GM12864 (cell line): Measurements from ENCODE around the gene SYMPK.

ENCODE experiments used
- DNase-seq: peaks from one replicate; pipeline ENCODE4 v3.0.0-alpha.2; 2011; ENCODE audit warnings: low read depth
- H3K4me3 ChIP-seq: 2 replicates; pipeline ENCODE4 v1.5.1; 2011; ENCODE audit warnings: mild to moderate bottlenecking, low read depth, low read length, control low read depth
- CTCF ChIP-seq: IDR thresholded peaks from 2 replicates; pipeline ENCODE4 v1.5.1; 2011; ENCODE audit warnings: low read depth, mild to moderate bottlenecking, moderate library complexity, low read length, control low read depth, inconsistent platforms; ENCODE audit errors: missing control alignments

SYMPK gene

DNA sequence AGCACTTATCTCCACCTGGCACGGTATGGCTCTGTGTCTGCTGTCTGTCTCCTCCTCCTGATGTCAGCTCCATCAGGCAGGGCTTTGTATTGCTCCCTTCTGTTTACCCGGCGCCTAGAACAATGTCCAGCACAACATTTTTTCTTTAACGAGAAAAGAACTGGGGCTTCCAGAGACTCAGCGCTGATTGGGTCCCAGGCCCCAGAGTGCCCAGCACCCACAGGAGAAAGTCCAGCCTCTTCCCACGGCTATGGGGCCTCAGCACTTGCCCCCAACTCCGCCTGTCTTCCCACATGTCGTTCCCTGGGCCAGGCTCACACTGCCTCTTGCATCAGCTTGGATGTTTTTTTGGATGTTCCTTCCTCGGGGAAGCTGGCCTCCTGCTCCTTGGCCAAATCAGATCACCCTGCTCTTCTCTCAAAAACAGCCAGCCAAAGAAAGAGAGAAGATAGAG lies 32.6 kb upstream of the SYMPK start:
- no peak for DNase-seq
- no peak for TF ChIP-seq CTCF
- no peak overlapping the region for H3K4me3 ChIP-seq

DNA sequence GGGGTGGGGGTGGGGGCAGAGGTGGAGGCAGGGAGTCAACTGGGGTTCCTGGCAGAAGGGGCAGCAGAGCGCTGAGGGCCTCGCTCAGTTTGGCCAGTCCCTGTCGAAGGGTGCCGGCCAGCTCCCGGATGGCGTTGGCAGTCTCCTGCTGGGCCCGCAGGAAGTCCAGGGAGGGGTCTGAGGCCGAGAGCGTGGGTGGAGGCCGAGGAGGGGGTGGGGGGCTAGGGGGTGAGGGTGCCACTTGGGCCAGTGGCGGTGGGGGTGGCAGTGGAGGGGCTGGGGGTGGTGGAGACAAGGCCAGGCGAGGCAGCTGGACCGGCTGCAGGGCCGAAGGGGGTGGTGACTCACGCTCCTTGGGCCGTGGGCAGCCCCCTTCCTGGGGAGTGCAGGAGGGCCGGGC lies 27.9 kb upstream of the SYMPK start:
- no peak for TF ChIP-seq CTCF
- H3K4me3 ChIP-seq, result no peak overlapping the region
- DNase-seq, result no peak

DNA sequence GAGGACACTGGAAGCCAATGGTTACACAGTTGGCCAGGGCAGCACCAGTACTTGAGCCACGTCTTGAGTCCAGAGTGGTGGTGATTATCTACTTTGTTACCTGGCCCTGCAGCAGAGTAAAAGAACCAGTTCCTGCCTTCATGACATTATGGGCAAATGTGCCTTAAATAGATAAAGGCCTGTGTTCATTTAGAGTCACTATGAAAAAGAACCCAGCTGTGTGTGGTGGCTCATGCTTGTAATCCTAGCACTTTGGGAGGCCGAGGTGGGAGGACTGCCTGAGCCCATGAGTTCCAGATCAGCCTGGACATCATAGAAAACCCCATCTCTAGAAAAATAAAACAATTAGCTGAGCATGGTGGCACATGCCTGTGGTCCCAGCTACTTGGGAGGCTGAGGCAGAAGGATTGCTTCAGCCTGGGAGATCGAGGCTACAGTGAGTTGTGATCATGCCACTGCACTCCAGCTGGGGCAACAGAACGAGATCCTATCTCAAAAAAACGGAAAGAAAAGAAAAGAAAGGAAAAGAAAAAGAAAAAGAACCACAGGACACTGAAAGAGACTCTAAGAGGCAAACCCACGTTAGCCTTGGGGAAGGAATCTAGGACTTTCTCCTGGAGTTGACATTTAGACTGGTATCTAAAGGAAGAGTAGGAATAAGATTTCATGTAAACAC lies 26.4 kb upstream of the SYMPK start:
- no peak for DNase-seq
- TF ChIP-seq CTCF, result no peak
- no peak overlapping the region for H3K4me3 ChIP-seq

- no peak for TF ChIP-seq CTCF
- no peak for DNase-seq
- H3K4me3 ChIP-seq, result peak overlapping the region; percentile 60
Observed at GRCh38 chr19:45887200-45887710, 24.3 kb upstream of the SYMPK start.

DNA sequence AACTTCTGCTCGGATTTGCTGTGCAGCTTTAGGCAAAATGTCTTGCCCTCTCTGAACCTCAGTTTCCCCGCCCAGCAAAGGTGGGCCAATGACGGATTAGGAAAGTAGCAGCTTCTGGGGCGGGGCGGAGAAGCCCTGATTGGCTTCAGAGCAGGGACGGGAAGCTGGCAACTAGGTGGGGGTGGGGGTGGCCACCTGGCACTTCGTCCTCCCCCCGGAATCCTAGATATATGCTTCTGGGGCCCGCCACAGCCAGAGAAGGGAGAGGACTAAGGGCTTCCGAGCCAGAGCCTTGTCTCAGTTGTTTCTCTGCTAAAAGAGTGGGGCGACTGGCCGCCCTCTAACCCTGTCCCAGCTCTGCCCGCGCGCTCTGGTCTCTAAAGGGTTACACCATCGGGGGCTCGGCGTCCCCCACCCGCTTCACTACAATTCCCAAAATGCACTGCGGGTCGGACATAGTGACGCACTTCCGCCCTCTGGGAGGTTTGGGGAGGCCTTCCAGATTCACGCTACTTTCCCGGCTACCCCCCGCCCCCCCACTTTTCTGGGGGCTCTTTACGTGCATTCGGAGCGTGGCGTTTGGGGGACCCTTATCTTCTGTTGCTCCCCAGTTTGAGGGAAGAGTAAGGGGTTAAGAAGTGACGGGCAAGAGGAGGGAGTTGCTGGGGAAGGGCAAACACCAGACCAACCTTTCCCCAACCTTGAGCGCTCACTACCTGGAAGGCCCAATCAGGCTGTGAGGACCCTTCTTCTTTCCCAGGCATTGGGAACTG lies 23.7 kb upstream of the SYMPK start:
- peak; percentile 83 for DNase-seq
- H3K4me3 ChIP-seq, result peak overlapping the region; percentile 60
- no peak for TF ChIP-seq CTCF

DNA sequence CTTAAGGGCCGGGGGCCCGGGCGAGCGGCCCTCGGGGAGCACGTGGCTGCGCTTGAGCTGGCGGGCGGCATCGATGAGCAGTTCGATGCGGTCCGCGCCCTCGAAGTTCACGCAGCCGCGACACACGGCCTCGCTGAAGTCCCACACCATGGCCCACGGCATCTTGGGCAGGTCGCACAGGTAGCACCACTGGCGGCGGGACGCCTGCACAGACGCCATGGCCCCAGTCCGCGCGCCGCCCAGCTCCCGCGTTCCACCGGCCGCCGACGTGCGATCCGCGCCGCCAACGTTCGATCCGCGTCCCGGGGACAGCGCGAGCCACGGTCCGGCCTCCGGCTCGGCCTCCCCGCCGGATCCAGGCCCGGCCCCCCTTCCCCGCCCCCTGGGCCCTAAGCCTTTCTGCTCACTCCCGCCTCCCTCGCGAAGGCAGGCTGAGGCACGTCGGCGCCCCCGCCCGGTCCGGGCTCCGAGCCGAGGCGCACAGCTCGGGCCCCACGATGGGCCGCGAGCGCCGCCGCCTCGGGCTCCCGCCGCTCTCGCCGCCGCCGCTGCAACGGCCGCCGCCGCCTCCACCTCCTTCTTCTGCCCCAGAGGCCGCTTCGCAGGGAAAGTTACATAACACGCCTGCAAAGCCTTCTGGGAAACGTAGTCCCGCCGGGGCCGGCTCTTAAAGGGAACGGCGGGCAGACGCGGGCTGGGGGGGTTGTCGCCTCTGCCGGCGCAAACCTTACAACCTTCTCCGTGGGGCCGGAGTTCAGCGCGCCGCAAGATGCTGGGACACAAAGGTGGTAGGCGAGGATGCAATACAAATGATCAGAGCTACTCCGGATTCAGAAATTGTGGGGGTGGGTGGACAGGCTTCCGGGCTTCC lies 22.8 kb upstream of the SYMPK start, which contains the start of gene IRF2BP1:
Gene IRF2BP1, minus strand, starts transcription at position 586 of the 871 bp plus-strand sequence. Its CDS starts 367 bp downstream, at position 219.
- no peak for TF ChIP-seq CTCF
- peak; percentile 71 for DNase-seq
- peak within 1 kb of the TSS; percentile 60 for H3K4me3 ChIP-seq
